CD14-positive monocyte (primary cell): ENCODE data around the gene TMEM40. TPM values are rescaled to one million over a fixed set of nuclear protein-coding genes. Genes with fewer than 3 reads are reported as not detected.

Experiments
- DNase-seq, 3 donors: peaks; one replicate each; pipeline ENCODE4 v3.0.0-alpha.2; 2011 to 2022
- H2AFZ ChIP-seq: 2 replicates; pipeline ENCODE4 v1.6.0; 2012; ENCODE audit warnings: mild to moderate bottlenecking, low read depth, low read length, inconsistent platforms; ENCODE audit not compliant: insufficient read depth, poor library complexity, severe bottlenecking
- H3K27ac ChIP-seq, 2 donors: 1 replicate in 1 of 2; 2 replicates in 1 of 2; pipeline ENCODE4 v1.5.1; 2012 to 2013; ENCODE audit warnings: low read length in 2 of 2, control low read depth in 1 of 2, inconsistent platforms in 1 of 2, low read depth in 1 of 2, mild to moderate bottlenecking in 1 of 2
- H3K27me3 ChIP-seq, 2 donors: one replicate each; pipeline versions ENCODE4 v1.6.0 to v1.6.1; 2011 to 2013; ENCODE audit warnings: low read length in 2 of 2; ENCODE audit not compliant: control insufficient read depth in 2 of 2, insufficient read depth in 2 of 2
- H3K36me3 ChIP-seq, 2 donors: replicated peaks in 1 of 2; 1 replicate in 1 of 2; 2 replicates in 1 of 2; pipeline versions ENCODE4 v1.5.1 to v1.6.1; 2012 to 2013; ENCODE audit warnings: low read length in 2 of 2, control low read depth in 1 of 2, inconsistent platforms in 1 of 2, mild to moderate bottlenecking in 1 of 2; ENCODE audit not compliant: insufficient read depth in 2 of 2, control insufficient read depth in 1 of 2
- H3K4me1 ChIP-seq, 2 donors: 1 replicate in 1 of 2; 2 replicates in 1 of 2; pipeline versions ENCODE4 v1.5.1 to v1.6.1; 2012 to 2013; ENCODE audit warnings: low read length in 2 of 2, control low read depth in 1 of 2, inconsistent platforms in 1 of 2, mild to moderate bottlenecking in 1 of 2, moderate library complexity in 1 of 2; ENCODE audit not compliant: insufficient read depth in 2 of 2, control insufficient read depth in 1 of 2
- H3K4me2 ChIP-seq: replicated peaks from 2 replicates; pipeline ENCODE3; 2012; ENCODE audit warnings: low read length, moderate library complexity, mild to moderate bottlenecking; ENCODE audit not compliant: poor library complexity, severe bottlenecking; ENCODE audit errors: extremely low read depth
- H3K4me3 ChIP-seq, 3 experiments: fragments of 200-600 bp in 1 of 3; sonication (generic) in 1 of 3; replicated peaks in 1 of 3; 1 replicate in 2 of 3; 2 replicates in 1 of 3; pipeline ENCODE4 v1.5.1; 2011 to 2013; ENCODE audit warnings: low read length in 3 of 3, mild to moderate bottlenecking in 3 of 3, control low read depth in 2 of 3, low read depth in 2 of 3, inconsistent platforms in 1 of 3, moderate library complexity in 1 of 3
- H3K79me2 ChIP-seq: 2 replicates; pipeline ENCODE4 v1.6.0; 2012; ENCODE audit warnings: mild to moderate bottlenecking, control low read depth, inconsistent platforms, low read length, moderate library complexity; ENCODE audit not compliant: insufficient read depth
- H3K9ac ChIP-seq: 2 replicates; pipeline ENCODE4 v1.6.0; 2017; ENCODE audit warnings: low read length, mild to moderate bottlenecking; ENCODE audit not compliant: insufficient read depth, poor library complexity, severe bottlenecking
- H3K9me3 ChIP-seq, 2 donors: replicated peaks in 1 of 2; 1 replicate in 1 of 2; 2 replicates in 1 of 2; pipeline versions ENCODE4 v1.5.1 to v1.6.1; 2012 to 2013; ENCODE audit warnings: low read length in 2 of 2, control low read depth in 1 of 2; ENCODE audit not compliant: control insufficient read depth in 1 of 2, insufficient read depth in 1 of 2
- H4K20me1 ChIP-seq: 2 replicates; pipeline ENCODE4 v1.6.0; 2012; ENCODE audit warnings: mild to moderate bottlenecking, low read length, control low read depth, moderate library complexity; ENCODE audit not compliant: insufficient read depth
- H3K27ac Mint-ChIP-seq, 7 donors: one replicate each; pipeline ENCODE4 v1.8.0; 2020; ENCODE audit warnings: mild to moderate bottlenecking in 7 of 7, mixed read lengths in 7 of 7, moderate library complexity in 6 of 7, inconsistent platforms in 2 of 7
- H3K27me3 Mint-ChIP-seq, 3 donors: one replicate each; pipeline ENCODE4 v1.8.0; 2021 to 2022; ENCODE audit warnings: low read depth in 3 of 3, mild to moderate bottlenecking in 3 of 3, mixed read lengths in 3 of 3, moderate library complexity in 3 of 3, inconsistent platforms in 1 of 3
- H3K36me3 Mint-ChIP-seq, 2 donors: one replicate each; pipeline ENCODE4 v1.8.0; 2020; ENCODE audit warnings: mixed read lengths in 2 of 2, inconsistent platforms in 1 of 2, mild to moderate bottlenecking in 1 of 2
- H3K4me1 Mint-ChIP-seq: one replicate; pipeline ENCODE4 v1.8.0; 2020; ENCODE audit warnings: mild to moderate bottlenecking, mixed read lengths
- H3K4me3 Mint-ChIP-seq, 2 donors: one replicate each; pipeline ENCODE4 v1.8.0; 2020; ENCODE audit warnings: mild to moderate bottlenecking in 2 of 2, mixed read lengths in 2 of 2, moderate library complexity in 1 of 2
- H3K9me3 Mint-ChIP-seq, 7 donors: one replicate each; pipeline ENCODE4 v1.8.0; 2020 to 2022; ENCODE audit warnings: mixed read lengths in 7 of 7, mild to moderate bottlenecking in 6 of 7, moderate library complexity in 6 of 7, inconsistent platforms in 2 of 7
- WGBS: methylation state at CpG from one replicate; pipeline ENCODE4 v1.1.5; 2013; ENCODE audit warnings: missing lambda C conversion rate; ENCODE audit not compliant: insufficient coverage; 5-methylcytosine and 5-hydroxymethylcytosine counted together
- intact Hi-C, 2 donors: fragments of 100-400 bp; cut with micrococcal nuclease; formaldehyde crosslinking; loops; one replicate each; pipeline versions ENCODE4 v1.15.0 to v1.15.1; 2023
- polyA plus RNA-seq, 3 donors: library from polyadenylated mRNA; depleted of rRNA in 1 of 3; unstranded in 2 of 3; stranded (reverse) in 1 of 3; fragments of 300-500 nt in 2 of 3; fragments of >200 nt in 1 of 3; fragmentation: Illumina TruSeq in 2 of 3; gene quantifications; 1 replicate in 2 of 3; 2 replicates in 1 of 3; pipeline ENCODE4 v1.2.3, GENCODE V29; 2012 to 2021
- TF ChIP-seq, protein P1 (sequence below): fragments of 200-600 bp; IDR thresholded peaks from one replicate; pipeline ENCODE4 v1.8.0; 2022; ENCODE audit warnings: antibody characterized with exemption, mild to moderate bottlenecking

The TMEM40 gene
- polyA plus RNA-seq, 3 donors, result 0.92 TPM; not detected in 2

DNA sequence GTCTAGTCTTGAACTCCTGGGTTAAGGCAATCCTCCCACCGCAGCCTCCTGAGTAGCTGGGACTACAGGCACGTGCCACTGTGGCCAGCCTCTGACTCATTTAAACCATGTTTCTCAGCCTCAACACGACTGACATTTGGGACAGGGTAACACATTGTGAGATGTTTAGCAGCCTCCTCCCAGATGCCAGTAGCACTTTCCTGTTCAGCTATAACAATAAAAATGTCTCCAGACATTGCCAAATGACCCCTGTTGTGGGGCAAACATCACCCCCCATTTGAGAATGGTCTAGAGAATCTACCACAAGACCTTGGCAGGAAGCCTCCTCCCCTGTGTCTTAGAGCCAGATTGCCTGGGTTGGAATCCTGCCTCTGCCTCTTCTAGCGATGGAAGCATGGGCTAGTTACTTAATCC, 8.4 kb downstream of the TMEM40 start:
- H3K4me3 Mint-ChIP-seq, result no peak overlapping the region
- DNase-seq, result no peak

DNA sequence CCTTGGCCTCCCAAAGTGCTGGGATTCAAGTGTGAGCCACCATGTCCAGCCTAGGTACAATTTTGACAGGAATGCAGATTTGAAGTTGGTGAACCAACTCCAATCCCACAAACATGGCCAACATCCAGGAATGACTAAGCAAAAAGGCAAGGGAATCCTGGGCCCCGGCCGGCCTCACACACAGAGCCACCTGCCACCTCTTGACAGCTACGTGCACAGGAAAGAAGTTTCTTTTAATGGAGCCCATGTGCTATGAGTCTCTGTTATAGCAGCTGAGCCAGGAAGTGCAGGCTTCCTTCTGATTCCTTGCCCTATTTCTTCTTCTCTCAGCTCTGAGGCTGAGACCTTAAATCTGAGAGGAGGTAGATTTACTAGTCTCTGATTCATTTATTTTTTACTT, 8.8 kb downstream of the TMEM40 start:
- Histone ChIP-seq H3K79me2 (no peaks in the 10 kb centered on the region), H4K20me1 (no peaks in the 10 kb centered on the region), H3K9ac (no peak overlapping the region), H2AFZ (no peak overlapping the region), H3K27me3 (no peaks in the 10 kb centered on the region), H3K27ac (no peak overlapping the region), H3K36me3 (no peaks in the 10 kb centered on the region), H3K4me2 (no peak overlapping the region), H3K9me3 (no peaks in the 10 kb centered on the region), H3K4me3 (no peak overlapping the region), H3K4me1 (no peaks in the 10 kb centered on the region)
- H3K9me3 Mint-ChIP-seq, result peaks cover 0 to 1% (median 0%) of the 10 kb centered on the region in 7 donors
- DNase-seq, result no peak
- intact Hi-C loops, result no loop called here
- WGBS, result 0% methylated on average over 1 of the region's 3 CpGs
- no peak overlapping the region for H3K27ac Mint-ChIP-seq
- TF ChIP-seq, protein P1, sequence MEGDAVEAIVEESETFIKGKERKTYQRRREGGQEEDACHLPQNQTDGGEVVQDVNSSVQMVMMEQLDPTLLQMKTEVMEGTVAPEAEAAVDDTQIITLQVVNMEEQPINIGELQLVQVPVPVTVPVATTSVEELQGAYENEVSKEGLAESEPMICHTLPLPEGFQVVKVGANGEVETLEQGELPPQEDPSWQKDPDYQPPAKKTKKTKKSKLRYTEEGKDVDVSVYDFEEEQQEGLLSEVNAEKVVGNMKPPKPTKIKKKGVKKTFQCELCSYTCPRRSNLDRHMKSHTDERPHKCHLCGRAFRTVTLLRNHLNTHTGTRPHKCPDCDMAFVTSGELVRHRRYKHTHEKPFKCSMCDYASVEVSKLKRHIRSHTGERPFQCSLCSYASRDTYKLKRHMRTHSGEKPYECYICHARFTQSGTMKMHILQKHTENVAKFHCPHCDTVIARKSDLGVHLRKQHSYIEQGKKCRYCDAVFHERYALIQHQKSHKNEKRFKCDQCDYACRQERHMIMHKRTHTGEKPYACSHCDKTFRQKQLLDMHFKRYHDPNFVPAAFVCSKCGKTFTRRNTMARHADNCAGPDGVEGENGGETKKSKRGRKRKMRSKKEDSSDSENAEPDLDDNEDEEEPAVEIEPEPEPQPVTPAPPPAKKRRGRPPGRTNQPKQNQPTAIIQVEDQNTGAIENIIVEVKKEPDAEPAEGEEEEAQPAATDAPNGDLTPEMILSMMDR, result no peak
- peaks cover 3% of the 10 kb centered on the region for H3K4me1 Mint-ChIP-seq
- peaks cover 0 to 21% (median 15%) of the 10 kb centered on the region in 3 donors for H3K27me3 Mint-ChIP-seq
- H3K4me3 Mint-ChIP-seq, result no peak overlapping the region
- H3K36me3 Mint-ChIP-seq, result no peaks in the 10 kb centered on the region

More for the DNA sequence above, 8.4 kb downstream of the TMEM40 start:
- Histone ChIP-seq H3K4me1 (no peaks in the 10 kb centered on the region), H4K20me1 (no peaks in the 10 kb centered on the region), H2AFZ (no peak overlapping the region), H3K4me3 (no peak overlapping the region), H3K4me2 (no peak overlapping the region), H3K9me3 (no peaks in the 10 kb centered on the region), H3K36me3 (no peaks in the 10 kb centered on the region), H3K79me2 (no peaks in the 10 kb centered on the region), H3K27ac (no peak overlapping the region), H3K9ac (no peak overlapping the region), H3K27me3 (no peaks in the 10 kb centered on the region)
- Mint-ChIP-seq H3K4me1 (peaks cover 3% of the 10 kb centered on the region), H3K9me3 (peaks cover 0 to 1% (median 0%) of the 10 kb centered on the region in 7 donors), H3K27me3 (peaks cover 0 to 21% (median 15%) of the 10 kb centered on the region in 3 donors), H3K36me3 (no peaks in the 10 kb centered on the region), H3K27ac (no peak overlapping the region)
- TF ChIP-seq, protein P1, result no peak
- WGBS, result 57% methylated on average over 2 of the region's 4 CpGs
- intact Hi-C loops, result no loop called here
